HCT116 (cell line): ENCODE results near the gene EML4. TPM values are rescaled to one million over a fixed set of nuclear protein-coding genes. Genes with fewer than 3 reads are reported as not detected.

Source experiments
- ATAC-seq: fragments of 200-7000 bp; cut with Tn5 transposase; 2 replicates; pipeline ENCODE4 v1.9.1; 2020; ENCODE audit warnings: mild to moderate bottlenecking, moderate library complexity
- BruUV-seq: library from RNA; stranded (reverse); fragments of 400-500 nt; replicated peaks from 2 replicates; lab custom pipeline; 2021; lab: Mats Ljungman, UMichigan
- CTCF ChIA-PET: fragments of 300-600 bp; sonication (Branson Sonifier 250); formaldehyde crosslinking; loops from one replicate; lab custom pipeline; 2021; ENCODE audit warnings: antibody characterized with exemption; lab: Charles Lee
- POLR2A ChIA-PET: fragments of 300-600, 350-600 bp; sonication (Branson Sonifier 250); formaldehyde crosslinking; loops from one replicate; lab custom pipeline; 2021; ENCODE audit warnings: antibody characterized with exemption; lab: Charles Lee
- RAD21 ChIA-PET, 2 experiments: fragments of 300-600 bp; sonication (Branson Sonifier 250); formaldehyde crosslinking; loops; one replicate each; lab custom pipeline; 2023; ENCODE audit warnings: low total read pairs in 2 of 2; ENCODE audit not compliant: uncharacterized antibody in 2 of 2, unreplicated experiment in 2 of 2, low non-redundant PET in 1 of 2; lab: Charles Lee
- DNase-seq: peaks from one replicate; pipeline ENCODE4 v3.0.0-alpha.2; 2010; ENCODE audit warnings: low read depth, low spot score
- H2AFZ ChIP-seq: fragments of 200-600 bp; shearing (Covaris generic), sonication (generic); 2 replicates; pipeline ENCODE4 v1.6.1; 2017; ENCODE audit warnings: low read depth, mixed run types, mixed read lengths, antibody characterized with exemption, low read length; ENCODE audit not compliant: poor library complexity, severe bottlenecking
- H3K27ac ChIP-seq: 2 replicates; pipeline ENCODE4 v1.5.1; 2012; ENCODE audit warnings: low read depth, low read length
- H3K27me3 ChIP-seq: fragments of 200-600 bp; sonication (generic); 2 replicates; pipeline ENCODE4 v1.6.1; 2016; ENCODE audit warnings: mixed run types, low read length, mixed read lengths; ENCODE audit not compliant: insufficient read depth
- H3K36me3 ChIP-seq, 2 experiments: fragments of 200-500 bp in 1 of 2; fragments of 200-600 bp in 1 of 2; sonication (Bioruptor generic) in 1 of 2; sonication (generic) in 1 of 2; 2 replicates each; pipeline versions ENCODE4 v1.5.1 to v1.6.1; 2014 to 2016; ENCODE audit warnings: low read length in 2 of 2, inconsistent platforms in 1 of 2, mixed read lengths in 1 of 2, mixed run types in 1 of 2; ENCODE audit not compliant: insufficient read depth in 2 of 2, control insufficient read depth in 1 of 2
- H3K4me1 ChIP-seq, 2 experiments: fragments of 200-600 bp in 1 of 2; sonication (generic) in 1 of 2; 2 replicates each; pipeline versions ENCODE4 v1.5.1 to v1.6.1; 2012 to 2017; ENCODE audit warnings: low read length in 2 of 2, inconsistent platforms in 1 of 2, mild to moderate bottlenecking in 1 of 2, mixed read lengths in 1 of 2, mixed run types in 1 of 2, moderate library complexity in 1 of 2; ENCODE audit not compliant: insufficient read depth in 2 of 2, control insufficient read depth in 1 of 2
- H3K4me2 ChIP-seq: fragments of 200-600 bp; sonication (generic); 2 replicates; pipeline ENCODE4 v1.6.1; 2017; ENCODE audit warnings: mixed run types, low read length, mixed read lengths
- H3K4me3 ChIP-seq, 2 experiments: fragments of 200-600 bp in 1 of 2; sonication (generic) in 1 of 2; replicated peaks in 1 of 2; 2 replicates each; pipeline ENCODE4 v1.5.1; 2011 to 2016; ENCODE audit warnings: low read length in 2 of 2, control low read depth in 1 of 2, low read depth in 1 of 2, mild to moderate bottlenecking in 1 of 2, mixed read lengths in 1 of 2, mixed run types in 1 of 2
- H3K79me2 ChIP-seq: fragments of 200-600 bp; sonication (generic); 2 replicates; pipeline ENCODE4 v1.6.1; 2017; ENCODE audit warnings: mild to moderate bottlenecking, mixed run types, low read length, moderate library complexity, mixed read lengths; ENCODE audit not compliant: insufficient read depth
- H3K9ac ChIP-seq: fragments of 200-600 bp; sonication (generic); 2 replicates; pipeline ENCODE4 v1.6.1; 2016; ENCODE audit warnings: low read length, mixed read lengths
- H3K9me2 ChIP-seq: fragments of 200-600 bp; sonication (generic), shearing (Covaris generic); 2 replicates; pipeline ENCODE4 v1.6.1; 2017; ENCODE audit warnings: mixed run types, mild to moderate bottlenecking, moderate library complexity; ENCODE audit not compliant: insufficient read depth
- H3K9me3 ChIP-seq, 2 experiments: fragments of 200-500 bp in 1 of 2; fragments of 200-600 bp in 1 of 2; sonication (Bioruptor generic) in 1 of 2; sonication (generic) in 1 of 2; 2 replicates each; pipeline ENCODE4 v1.6.1; 2014 to 2017; ENCODE audit warnings: low read length in 2 of 2, mixed read lengths in 2 of 2, inconsistent platforms in 1 of 2, low read depth in 1 of 2, mild to moderate bottlenecking in 1 of 2, mixed run types in 1 of 2, moderate library complexity in 1 of 2; ENCODE audit not compliant: control insufficient read depth in 1 of 2, insufficient read depth in 1 of 2
- H4K20me1 ChIP-seq: fragments of 200-600 bp; sonication (generic), shearing (Covaris generic); 2 replicates; pipeline ENCODE4 v1.6.1; 2017; ENCODE audit warnings: mixed run types, mild to moderate bottlenecking, moderate library complexity; ENCODE audit not compliant: insufficient read depth
- CEBPB ChIP-seq: IDR thresholded peaks from 2 replicates; pipeline ENCODE4 v1.6.1; 2012; ENCODE audit warnings: low read depth
- EZH2 ChIP-seq: fragments of 200-600 bp; sonication (generic); IDR thresholded peaks from 2 replicates; pipeline ENCODE4 v1.6.1; 2017; ENCODE audit warnings: antibody characterized with exemption, mixed run types
- JUND ChIP-seq: IDR thresholded peaks from 2 replicates; pipeline ENCODE4 v1.6.1; 2012
- POLR2A ChIP-seq: IDR thresholded peaks from 2 replicates; pipeline ENCODE4 v1.7.0; 2011; ENCODE audit warnings: borderline replicate concordance; ENCODE audit not compliant: insufficient read depth, insufficient read length; ENCODE audit errors: extremely low read depth
- POLR2AphosphoS5 ChIP-seq: IDR thresholded peaks from 2 replicates; pipeline ENCODE4 v1.6.1; 2011; ENCODE audit warnings: mild to moderate bottlenecking, low read depth, low read length, moderate library complexity
- RAD21 ChIP-seq: IDR thresholded peaks from 2 replicates; pipeline ENCODE4 v1.6.1; 2012; ENCODE audit warnings: low read depth, mild to moderate bottlenecking
- SIN3A ChIP-seq: IDR thresholded peaks from 2 replicates; pipeline ENCODE4 v1.6.1; 2012; ENCODE audit warnings: low read depth
- SP1 ChIP-seq: IDR thresholded peaks from 2 replicates; pipeline ENCODE4 v1.6.1; 2012; ENCODE audit warnings: low read depth
- SRF ChIP-seq: IDR thresholded peaks from 2 replicates; pipeline ENCODE4 v1.6.1; 2012; ENCODE audit warnings: low read depth
- TCF7L2 ChIP-seq: IDR thresholded peaks from 2 replicates; pipeline ENCODE4 v1.7.0; 2011; ENCODE audit warnings: borderline replicate concordance, inconsistent platforms; ENCODE audit not compliant: insufficient read depth, insufficient read length; ENCODE audit errors: extremely low read depth
- YY1 ChIP-seq: IDR thresholded peaks from 2 replicates; pipeline ENCODE4 v1.6.1; 2011; ENCODE audit warnings: low read length, low read depth, moderate library complexity, mild to moderate bottlenecking; ENCODE audit not compliant: insufficient replicate concordance; ENCODE audit errors: extremely low read depth
- ZFX ChIP-seq: fragments of 450-650 bp; IDR thresholded peaks from 2 replicates; pipeline ENCODE4 v1.6.1; 2017
- ZNF274 ChIP-seq: fragments of 200-500 bp; sonication (Bioruptor generic); IDR thresholded peaks from 2 replicates; pipeline ENCODE4 v1.6.1; 2014; ENCODE audit warnings: mild to moderate bottlenecking, low read depth, low read length, inconsistent platforms
- intact Hi-C: fragments of 100-400 bp; cut with micrococcal nuclease; formaldehyde crosslinking; loops from 2 replicates; pipeline ENCODE4 v1.10.0; 2022
- total RNA-seq: library from RNA; stranded (reverse); gene quantifications from one replicate; pipeline ENCODE4 v1.2.1, GENCODE V29; 2021; ENCODE audit not compliant: unreplicated experiment
- TF ChIP-seq, protein P1 (sequence below): IDR thresholded peaks from 2 replicates; pipeline ENCODE4 v1.6.1; 2011; ENCODE audit warnings: mild to moderate bottlenecking, low read length, moderate library complexity; ENCODE audit not compliant: insufficient replicate concordance; ENCODE audit errors: extremely low read depth
- TF ChIP-seq, protein P2 (sequence below): IDR thresholded peaks from 2 replicates; pipeline ENCODE4 v1.6.1; 2012

Gene EML4
- total RNA-seq, 1 experiment from 2014 or later, result 53.5 TPM

DNA sequence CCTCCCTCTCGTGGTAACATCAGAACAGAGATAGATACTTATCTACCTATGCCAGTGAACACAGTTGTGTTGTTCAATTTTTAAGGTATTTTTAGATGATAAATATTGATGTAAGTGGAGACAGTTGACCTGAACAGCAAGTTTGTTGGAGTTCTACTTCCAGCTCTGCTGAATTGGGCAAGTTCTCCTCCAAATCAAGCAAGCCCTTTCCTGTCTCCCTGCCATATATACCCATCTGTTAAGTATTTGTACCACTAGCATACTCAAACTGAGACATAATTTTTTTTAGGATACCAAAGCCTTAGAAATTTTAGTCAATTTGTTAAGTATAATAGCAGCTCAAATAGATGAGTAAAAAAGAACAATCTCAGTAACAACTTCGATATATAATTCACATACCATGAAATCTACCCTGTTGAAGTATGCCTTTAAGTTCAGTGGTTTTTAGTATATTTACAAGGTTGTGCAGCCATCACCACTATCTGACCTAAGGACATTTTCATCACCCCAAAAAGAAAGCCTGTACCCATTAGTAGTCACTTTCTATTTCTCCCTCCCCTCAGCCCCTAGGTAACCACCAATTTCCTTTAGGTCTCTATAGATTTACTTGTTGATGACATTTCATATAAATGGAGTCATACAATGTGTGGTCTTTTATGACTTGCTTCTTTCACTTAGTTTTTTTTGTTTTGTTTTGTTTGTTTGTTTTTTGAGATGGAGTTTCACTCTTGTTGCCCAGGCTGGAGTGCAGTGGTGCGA lies 130.0 kb downstream of the EML4 start:
- Histone ChIP-seq H3K9ac (no peak overlapping the region), H4K20me1 (no peaks in the 10 kb centered on the region), H2AFZ (no peak overlapping the region), H3K9me2 (no peaks in the 10 kb centered on the region), H3K36me3 (peaks cover 12 to 19% of the 10 kb centered on the region in 2 experiments; a peak in 3 of 4 replicates), H3K27me3 (no peaks in the 10 kb centered on the region), H3K79me2 (no peaks in the 10 kb centered on the region), H3K9me3 (no peaks in the 10 kb centered on the region), H3K4me3 (no peak overlapping the region), H3K4me1 (no peaks in the 10 kb centered on the region), H3K4me2 (no peak overlapping the region), H3K27ac (no peak overlapping the region)
- ChIA-PET POLR2A (no interaction called here), CTCF (no interaction called here), RAD21 (no interaction called here)
- no peak for TF ChIP-seq SIN3A
- no peak for TF ChIP-seq SP1
- TF ChIP-seq CEBPB, result no peak
- TF ChIP-seq RAD21, result no peak
- no peak for TF ChIP-seq TCF7L2
- TF ChIP-seq, protein P1, sequence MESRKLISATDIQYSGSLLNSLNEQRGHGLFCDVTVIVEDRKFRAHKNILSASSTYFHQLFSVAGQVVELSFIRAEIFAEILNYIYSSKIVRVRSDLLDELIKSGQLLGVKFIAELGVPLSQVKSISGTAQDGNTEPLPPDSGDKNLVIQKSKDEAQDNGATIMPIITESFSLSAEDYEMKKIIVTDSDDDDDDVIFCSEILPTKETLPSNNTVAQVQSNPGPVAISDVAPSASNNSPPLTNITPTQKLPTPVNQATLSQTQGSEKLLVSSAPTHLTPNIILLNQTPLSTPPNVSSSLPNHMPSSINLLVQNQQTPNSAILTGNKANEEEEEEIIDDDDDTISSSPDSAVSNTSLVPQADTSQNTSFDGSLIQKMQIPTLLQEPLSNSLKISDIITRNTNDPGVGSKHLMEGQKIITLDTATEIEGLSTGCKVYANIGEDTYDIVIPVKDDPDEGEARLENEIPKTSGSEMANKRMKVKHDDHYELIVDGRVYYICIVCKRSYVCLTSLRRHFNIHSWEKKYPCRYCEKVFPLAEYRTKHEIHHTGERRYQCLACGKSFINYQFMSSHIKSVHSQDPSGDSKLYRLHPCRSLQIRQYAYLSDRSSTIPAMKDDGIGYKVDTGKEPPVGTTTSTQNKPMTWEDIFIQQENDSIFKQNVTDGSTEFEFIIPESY, result no peak
- no peak for TF ChIP-seq SRF
- BruUV-seq, result no TSS peak
- ATAC-seq (no peak), DNase-seq (no peak)
- intact Hi-C loops, result no loop called here

DNA sequence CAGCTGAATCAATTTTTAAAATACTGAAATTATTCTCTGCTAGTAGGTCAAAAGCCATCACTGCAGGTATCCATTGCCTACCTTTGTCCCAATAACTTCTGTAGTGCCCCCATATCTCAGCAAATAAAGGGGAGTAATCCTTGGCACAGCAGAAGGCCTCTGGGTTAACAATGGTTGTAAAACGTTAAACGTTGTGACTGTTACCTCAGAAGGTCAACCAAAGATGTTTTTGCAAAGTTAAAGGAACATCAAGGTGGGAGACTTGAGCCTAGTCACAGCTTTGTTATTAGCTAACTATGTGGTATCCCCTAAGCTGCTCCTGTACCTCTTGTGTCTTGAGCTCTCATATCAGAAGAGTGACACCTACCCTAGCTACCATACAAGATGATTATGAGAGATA lies 131.4 kb downstream of the EML4 start:
- POLR2A ChIA-PET, result no interaction called here
- ATAC-seq, result no peak

More for the DNA sequence above, 131.4 kb downstream of the EML4 start:
- TF ChIP-seq POLR2A, result no peak
- TF ChIP-seq ZFX, result no peak
- no peak for TF ChIP-seq SP1
- TF ChIP-seq, protein P1, result no peak
- no peak for TF ChIP-seq RAD21
- no peak for TF ChIP-seq EZH2
- no peak for TF ChIP-seq POLR2AphosphoS5
- no peak for TF ChIP-seq SRF
- TF ChIP-seq ZNF274, result no peak
- TF ChIP-seq, protein P2, sequence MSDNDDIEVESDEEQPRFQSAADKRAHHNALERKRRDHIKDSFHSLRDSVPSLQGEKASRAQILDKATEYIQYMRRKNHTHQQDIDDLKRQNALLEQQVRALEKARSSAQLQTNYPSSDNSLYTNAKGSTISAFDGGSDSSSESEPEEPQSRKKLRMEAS, result no peak
- no peak for TF ChIP-seq YY1
- TF ChIP-seq JUND, result no peak
- BruUV-seq, result no TSS peak
- no peak overlapping the region for H2AFZ ChIP-seq
- ChIA-PET CTCF (no interaction called here), RAD21 (interaction anchor here in 1 of 2 experiments (0.6 kb wide), 1 partner anchor 59 kb away, joined by 3 read pairs; no protein-coding TSS in a partner anchor)
- H3K9me2 ChIP-seq, result no peaks in the 10 kb centered on the region
- H3K4me3 ChIP-seq, result no peak overlapping the region
- no peak overlapping the region for H3K27ac ChIP-seq
- no peak for DNase-seq
- no peak overlapping the region for H3K4me2 ChIP-seq
- H3K27me3 ChIP-seq, result no peaks in the 10 kb centered on the region
- H3K9me3 ChIP-seq, result no peaks in the 10 kb centered on the region
- no peak overlapping the region for H3K9ac ChIP-seq
- H4K20me1 ChIP-seq, result no peaks in the 10 kb centered on the region
- no peaks in the 10 kb centered on the region for H3K4me1 ChIP-seq
- peaks cover 4 to 16% of the 10 kb centered on the region in 2 experiments; a peak in 3 of 4 replicates for H3K36me3 ChIP-seq
- intact Hi-C loops, result no loop called here
- no peaks in the 10 kb centered on the region for H3K79me2 ChIP-seq
